Measurements from ENCODE around the gene CLP1.

CLP1 gene

DNA sequence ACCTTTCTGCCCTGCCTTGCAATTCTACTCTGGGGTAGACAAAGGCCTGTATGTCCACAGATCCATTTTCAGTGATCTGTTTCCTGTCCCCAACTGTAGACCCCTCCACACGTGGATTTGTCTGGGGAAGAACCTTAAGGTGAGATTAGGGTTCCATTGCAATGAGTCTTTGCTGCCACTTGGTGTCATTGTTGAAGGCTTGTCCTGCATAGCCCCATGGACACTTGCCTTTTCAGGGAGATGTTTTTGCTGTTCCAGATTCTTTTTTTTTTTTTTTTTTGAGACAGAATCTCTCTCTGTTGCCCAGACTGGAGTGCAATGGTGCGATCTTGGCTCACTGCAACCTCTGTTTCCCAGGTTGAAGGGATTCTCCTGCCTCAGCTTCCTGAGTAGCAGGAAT lies 38.2 kb upstream of the CLP1 start:
- H3K4me3 ChIP-seq (ENCODE audit: low read depth, low read length) = no peak overlapping the region
- DNase-seq (ENCODE audit: low read depth) = no peak
- TF ChIP-seq, protein P1, sequence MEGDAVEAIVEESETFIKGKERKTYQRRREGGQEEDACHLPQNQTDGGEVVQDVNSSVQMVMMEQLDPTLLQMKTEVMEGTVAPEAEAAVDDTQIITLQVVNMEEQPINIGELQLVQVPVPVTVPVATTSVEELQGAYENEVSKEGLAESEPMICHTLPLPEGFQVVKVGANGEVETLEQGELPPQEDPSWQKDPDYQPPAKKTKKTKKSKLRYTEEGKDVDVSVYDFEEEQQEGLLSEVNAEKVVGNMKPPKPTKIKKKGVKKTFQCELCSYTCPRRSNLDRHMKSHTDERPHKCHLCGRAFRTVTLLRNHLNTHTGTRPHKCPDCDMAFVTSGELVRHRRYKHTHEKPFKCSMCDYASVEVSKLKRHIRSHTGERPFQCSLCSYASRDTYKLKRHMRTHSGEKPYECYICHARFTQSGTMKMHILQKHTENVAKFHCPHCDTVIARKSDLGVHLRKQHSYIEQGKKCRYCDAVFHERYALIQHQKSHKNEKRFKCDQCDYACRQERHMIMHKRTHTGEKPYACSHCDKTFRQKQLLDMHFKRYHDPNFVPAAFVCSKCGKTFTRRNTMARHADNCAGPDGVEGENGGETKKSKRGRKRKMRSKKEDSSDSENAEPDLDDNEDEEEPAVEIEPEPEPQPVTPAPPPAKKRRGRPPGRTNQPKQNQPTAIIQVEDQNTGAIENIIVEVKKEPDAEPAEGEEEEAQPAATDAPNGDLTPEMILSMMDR (IDR thresholded peaks at IDR 0.05; ENCODE audit: control insufficient read depth, extremely low read depth, insufficient read depth) = no peak

DNA sequence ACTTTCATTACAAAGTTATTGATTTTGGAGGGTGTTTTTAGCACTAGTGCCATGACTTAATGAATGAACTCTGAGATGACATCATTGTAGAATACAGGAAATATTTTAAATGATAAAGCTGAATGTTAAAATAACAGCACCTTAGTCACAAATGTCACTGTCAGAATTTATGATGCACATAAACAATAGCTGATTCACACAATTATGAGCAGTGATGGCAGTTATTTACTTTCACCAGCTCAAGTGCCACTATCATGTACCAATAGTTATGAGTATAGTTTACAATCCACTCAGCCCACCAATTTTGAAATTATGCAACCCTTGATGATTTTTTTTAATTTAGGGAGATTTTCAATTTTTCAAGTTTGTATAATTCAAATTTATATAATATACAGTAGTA lies 37.1 kb upstream of the CLP1 start:
- DNase-seq (ENCODE audit: low read depth) = no peak
- TF ChIP-seq, protein P1 (IDR thresholded peaks at IDR 0.05; ENCODE audit: control insufficient read depth, extremely low read depth, insufficient read depth) = no peak
- H3K4me3 ChIP-seq (ENCODE audit: low read depth, low read length) = no peak overlapping the region

DNA sequence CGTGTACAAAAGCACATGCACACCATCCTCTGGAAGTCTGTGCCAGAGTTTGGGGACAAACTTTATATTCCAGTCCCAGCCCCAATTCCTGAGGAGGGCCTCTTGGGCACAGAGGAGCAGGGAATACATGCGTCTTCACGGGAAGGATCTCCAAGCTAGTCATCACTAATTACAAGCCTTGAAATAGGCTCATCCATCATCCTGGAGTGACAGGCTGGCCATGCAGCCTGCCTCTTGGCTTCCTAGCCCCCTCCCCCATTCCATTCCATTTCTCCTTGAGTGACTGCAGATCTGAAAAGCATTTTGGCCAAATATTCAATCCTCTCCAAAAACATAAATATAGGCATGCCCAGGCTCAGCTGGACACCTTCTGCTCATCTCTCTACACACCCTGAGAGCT lies 35.3 kb upstream of the CLP1 start:
- H3K4me3 ChIP-seq (ENCODE audit: low read depth, low read length) = no peak overlapping the region

DNA sequence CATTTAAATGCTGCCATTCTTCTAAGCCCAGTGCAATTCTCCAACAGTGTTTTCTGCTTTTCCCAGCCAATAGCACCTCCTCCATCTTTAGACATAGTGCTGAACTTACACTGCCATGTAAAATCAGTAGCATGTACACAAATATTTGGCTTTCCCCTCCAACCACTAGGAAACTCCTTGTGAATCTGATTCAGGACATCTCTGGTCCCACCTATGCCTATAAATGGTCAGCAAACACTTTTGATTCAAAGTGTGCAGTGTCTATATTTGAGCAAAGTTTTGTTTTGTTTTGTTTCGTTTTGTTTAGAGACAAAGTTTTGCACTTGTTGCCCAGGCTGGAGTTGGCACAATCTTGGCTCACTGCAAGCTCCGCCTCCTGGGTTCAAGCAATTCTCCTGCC lies 32.7 kb upstream of the CLP1 start:
- no peak for DNase-seq (ENCODE audit: low read depth)
- H3K4me3 ChIP-seq (ENCODE audit: low read depth, low read length) = no peak overlapping the region
- TF ChIP-seq, protein P1 (IDR thresholded peaks at IDR 0.05; ENCODE audit: control insufficient read depth, extremely low read depth, insufficient read depth) = no peak

More for the DNA sequence above, 35.3 kb upstream of the CLP1 start:
- TF ChIP-seq, protein P1 (IDR thresholded peaks at IDR 0.05; ENCODE audit: control insufficient read depth, extremely low read depth, insufficient read depth) = no peak
- no peak for DNase-seq (ENCODE audit: low read depth)

DNA sequence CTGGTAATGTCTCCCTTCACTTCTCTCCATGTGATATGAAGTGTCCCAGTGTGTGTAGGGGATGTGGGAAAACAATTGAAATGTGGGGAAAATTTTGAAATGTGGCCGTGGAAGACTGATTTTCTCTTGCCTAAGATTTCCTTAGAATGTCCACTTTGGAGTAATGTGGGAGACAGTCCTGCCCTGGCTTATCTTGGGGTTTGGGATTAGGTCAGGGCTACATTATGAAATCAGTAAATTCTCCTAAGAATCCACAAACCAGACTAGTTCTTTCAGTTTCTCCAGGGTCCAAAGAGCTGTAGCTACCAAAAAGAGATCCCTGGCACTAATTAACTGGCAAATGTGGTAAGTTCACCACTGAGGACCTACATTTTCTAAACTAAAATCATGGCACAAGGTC lies 30.7 kb upstream of the CLP1 start:
- H3K4me3 ChIP-seq (ENCODE audit: low read depth, low read length) = no peak overlapping the region
- TF ChIP-seq, protein P1 (IDR thresholded peaks at IDR 0.05; ENCODE audit: control insufficient read depth, extremely low read depth, insufficient read depth) = no peak
- no peak for DNase-seq (ENCODE audit: low read depth)

DNA sequence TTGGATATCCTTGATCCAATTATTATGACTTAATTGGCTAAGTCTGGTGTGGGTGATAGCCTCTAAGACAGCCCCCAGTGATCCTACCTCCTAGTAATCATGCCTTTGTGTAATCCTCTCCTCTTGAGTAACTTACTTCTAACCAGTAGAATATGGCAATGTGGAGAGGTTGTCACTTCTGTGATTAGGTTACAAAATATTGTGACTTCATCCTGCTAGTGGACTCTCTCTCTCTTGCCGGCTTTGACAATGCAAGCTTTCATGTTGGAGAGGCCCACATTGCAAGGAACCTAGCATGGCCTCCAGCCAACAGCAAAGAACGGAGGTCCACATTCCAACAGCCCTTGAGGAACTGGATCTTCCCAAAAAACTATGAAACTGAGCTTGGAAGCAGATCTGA lies 27.4 kb upstream of the CLP1 start:
- TF ChIP-seq, protein P1 (IDR thresholded peaks at IDR 0.05; ENCODE audit: control insufficient read depth, extremely low read depth, insufficient read depth) = no peak
- DNase-seq (ENCODE audit: low read depth) = no peak
- no peak overlapping the region for H3K4me3 ChIP-seq (ENCODE audit: low read depth, low read length)

DNA sequence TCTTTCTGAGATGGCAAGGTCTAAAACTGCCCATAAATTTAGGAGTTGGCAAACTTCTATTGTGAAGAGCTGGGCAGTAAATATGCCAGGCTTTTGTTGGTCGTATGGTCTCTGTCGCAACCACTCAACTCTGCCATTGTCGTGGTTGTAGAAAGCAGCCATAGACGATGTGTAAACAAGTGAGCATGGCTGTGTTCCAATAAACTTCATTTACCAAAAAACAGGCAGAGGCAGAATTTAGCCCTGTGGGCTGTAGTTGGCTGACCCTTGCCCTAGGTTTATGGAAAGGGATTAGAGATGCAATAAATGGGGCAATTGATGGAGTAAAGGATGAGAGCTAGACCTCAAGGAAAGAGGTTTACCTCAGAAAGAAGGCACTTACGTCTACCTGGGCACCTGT lies 25.4 kb upstream of the CLP1 start:
- TF ChIP-seq, protein P1 (IDR thresholded peaks at IDR 0.05; ENCODE audit: control insufficient read depth, extremely low read depth, insufficient read depth) = no peak
- no peak overlapping the region for H3K4me3 ChIP-seq (ENCODE audit: low read depth, low read length)
- DNase-seq (ENCODE audit: low read depth) = no peak
